CD4-positive, alpha-beta T cell (primary cell): ENCODE results near the gene B3GALT5. TPM values are rescaled to one million over a fixed set of nuclear protein-coding genes. Genes with fewer than 3 reads are reported as not detected.
"Not testable (repeated sequence)": the region's sequence is repeated elsewhere in the genome, so short reads cannot be mapped to it uniquely, and the experiment has no call there.

Experiments
- ATAC-seq: fragments of 200-7000 bp; cut with Tn5 transposase; one replicate; pipeline ENCODE4 v1.10.0; 2022; ENCODE audit warnings: mild to moderate bottlenecking; ENCODE audit not compliant: poor library complexity
- CTCF ChIA-PET: fragments of 350-600 bp; sonication (Branson Sonifier 250); formaldehyde crosslinking; loops from one replicate; lab custom pipeline; 2021; ENCODE audit warnings: antibody characterized with exemption, inconsistent platforms; lab: Charles Lee
- POLR2A ChIA-PET: fragments of 350-600 bp; sonication (Branson Sonifier 250); formaldehyde crosslinking; loops from one replicate; lab custom pipeline; 2021; ENCODE audit warnings: antibody characterized with exemption, inconsistent platforms; lab: Charles Lee
- DNase-seq, 14 experiments: peaks; one replicate each; pipeline ENCODE4 v3.0.0-alpha.2; 2013 to 2020; ENCODE audit warnings: mixed read lengths in 2 of 14
- H3K27ac ChIP-seq, 2 donors: one replicate each; pipeline versions ENCODE4 v1.5.1 to v1.7.0; 2013; ENCODE audit warnings: low read length in 2 of 2, low read depth in 1 of 2, mild to moderate bottlenecking in 1 of 2
- H3K27me3 ChIP-seq, 2 experiments: 1 replicate in 1 of 2; 2 replicates in 1 of 2; pipeline versions ENCODE4 v1.6.1 to v1.7.0; 2013; ENCODE audit warnings: low read length in 2 of 2, control low read depth in 1 of 2, mild to moderate bottlenecking in 1 of 2, moderate library complexity in 1 of 2; ENCODE audit not compliant: insufficient read depth in 2 of 2, control insufficient read depth in 1 of 2
- H3K36me3 ChIP-seq: one replicate; pipeline ENCODE4 v1.6.1; 2013; ENCODE audit warnings: low read length, control low read depth; ENCODE audit not compliant: insufficient read depth
- H3K4me1 ChIP-seq: one replicate; pipeline ENCODE4 v1.6.1; 2013; ENCODE audit warnings: low read length, control low read depth; ENCODE audit not compliant: insufficient read depth
- H3K4me3 ChIP-seq: one replicate; pipeline ENCODE4 v1.5.1; 2013; ENCODE audit warnings: mild to moderate bottlenecking, low read length, moderate library complexity
- H3K9me3 ChIP-seq, 2 experiments: 1 replicate in 1 of 2; 2 replicates in 1 of 2; pipeline versions ENCODE4 v1.6.1 to v1.7.0; 2013; ENCODE audit warnings: low read length in 2 of 2, mild to moderate bottlenecking in 2 of 2, control low read depth in 1 of 2, moderate library complexity in 1 of 2; ENCODE audit not compliant: control insufficient read depth in 1 of 2, insufficient read depth in 1 of 2
- H3K27ac Mint-ChIP-seq: one replicate; pipeline ENCODE4 v1.8.0; 2020; ENCODE audit warnings: mixed read lengths
- H3K27me3 Mint-ChIP-seq: one replicate; pipeline ENCODE4 v1.8.0; 2021; ENCODE audit warnings: mixed read lengths
- H3K36me3 Mint-ChIP-seq: one replicate; pipeline ENCODE4 v1.8.0; 2021; ENCODE audit warnings: low read depth, mixed read lengths
- H3K4me1 Mint-ChIP-seq: one replicate; pipeline ENCODE4 v1.8.0; 2021; ENCODE audit warnings: low read depth, mixed read lengths
- H3K4me3 Mint-ChIP-seq: one replicate; pipeline ENCODE4 v1.8.0; 2020; ENCODE audit warnings: mild to moderate bottlenecking, mixed read lengths
- H3K9me3 Mint-ChIP-seq: one replicate; pipeline ENCODE4 v1.8.0; 2020; ENCODE audit warnings: mixed read lengths
- CTCF ChIP-seq: fragments of 200-600 bp; IDR thresholded peaks from one replicate; pipeline ENCODE4 v1.8.0; 2022; ENCODE audit warnings: antibody characterized with exemption, mild to moderate bottlenecking
- intact Hi-C, 2 experiments: fragments of 100-400 bp; cut with DNase I in 1 of 2; cut with micrococcal nuclease in 1 of 2; formaldehyde crosslinking; loops; one replicate each; pipeline versions ENCODE4 v1.15.1 to v1.9.0; 2023 to 2025; cut with DNase I, micrococcal nuclease
- total RNA-seq, 174 experiments: library from RNA in 2 of 174; stranded (reverse) in 2 of 174; gene quantifications; one replicate each; pipeline ENCODE4 v1.2.3 and lab custom pipeline; 2021 to 2026

The B3GALT5 gene
- total RNA-seq, 2 experiments from 2014 or later, result not detected

GRCh38 chr21:39582749-39583148, 30.0 kb upstream of the B3GALT5 start:
- Mint-ChIP-seq H3K36me3 (no peaks in the 10 kb centered on the region), H3K27ac (no peak overlapping the region), H3K4me1 (no peaks in the 10 kb centered on the region), H3K27me3 (peaks cover 30% of the 10 kb centered on the region), H3K4me3 (no peak overlapping the region), H3K9me3 (peaks cover 10% of the 10 kb centered on the region)
- Histone ChIP-seq H3K4me1 (no peaks in the 10 kb centered on the region), H3K27ac (no peak overlapping the region), H3K27me3 (no peaks in the 10 kb centered on the region), H3K4me3 (no peak overlapping the region), H3K36me3 (no peaks in the 10 kb centered on the region), H3K9me3 (peaks cover 0 to 5% of the 10 kb centered on the region in 2 experiments)
- no peak for TF ChIP-seq CTCF
- DNase-seq, result no peak
- intact Hi-C loops, result no loop called here
- no peak for ATAC-seq
- ChIA-PET POLR2A (no interaction called here), CTCF (no interaction called here)

GRCh38 chr21:39583586-39583985, 29.2 kb upstream of the B3GALT5 start:
- H3K27ac Mint-ChIP-seq, H3K36me3 Mint-ChIP-seq, ATAC-seq, H3K4me3 ChIP-seq, POLR2A ChIA-PET, H3K4me1 Mint-ChIP-seq, intact Hi-C loops, H3K27me3 ChIP-seq, DNase-seq, H3K9me3 ChIP-seq, H3K36me3 ChIP-seq, H3K4me1 ChIP-seq, H3K27ac ChIP-seq, CTCF ChIA-PET, H3K4me3 Mint-ChIP-seq: not testable (repeated sequence)
- H3K27me3 Mint-ChIP-seq, result peaks cover 31% of the 10 kb centered on the region
- H3K9me3 Mint-ChIP-seq, result peaks cover 11% of the 10 kb centered on the region

- no peaks in the 10 kb centered on the region for H3K4me1 Mint-ChIP-seq
- DNase-seq (no peak), ATAC-seq (no peak)
- H3K36me3 Mint-ChIP-seq, result no peaks in the 10 kb centered on the region
- intact Hi-C loops, result no loop called here
- TF ChIP-seq CTCF, result no peak
- peaks cover 18% of the 10 kb centered on the region for H3K27me3 Mint-ChIP-seq
- Histone ChIP-seq H3K36me3 (no peaks in the 10 kb centered on the region), H3K27me3 (peaks cover 0 to 2% of the 10 kb centered on the region in 2 experiments), H3K4me3 (no peak overlapping the region), H3K27ac (no peak overlapping the region), H3K4me1 (no peaks in the 10 kb centered on the region), H3K9me3 (peaks cover 0 to 5% of the 10 kb centered on the region in 2 experiments)
- H3K27ac Mint-ChIP-seq, result no peak overlapping the region
- no peak overlapping the region for H3K4me3 Mint-ChIP-seq
- CTCF ChIA-PET, result no interaction called here
- H3K9me3 Mint-ChIP-seq, result peaks cover 13% of the 10 kb centered on the region
- POLR2A ChIA-PET, result no interaction called here
Measured at GRCh38 chr21:39587376-39587775, 25.4 kb upstream of the B3GALT5 start.

DNA sequence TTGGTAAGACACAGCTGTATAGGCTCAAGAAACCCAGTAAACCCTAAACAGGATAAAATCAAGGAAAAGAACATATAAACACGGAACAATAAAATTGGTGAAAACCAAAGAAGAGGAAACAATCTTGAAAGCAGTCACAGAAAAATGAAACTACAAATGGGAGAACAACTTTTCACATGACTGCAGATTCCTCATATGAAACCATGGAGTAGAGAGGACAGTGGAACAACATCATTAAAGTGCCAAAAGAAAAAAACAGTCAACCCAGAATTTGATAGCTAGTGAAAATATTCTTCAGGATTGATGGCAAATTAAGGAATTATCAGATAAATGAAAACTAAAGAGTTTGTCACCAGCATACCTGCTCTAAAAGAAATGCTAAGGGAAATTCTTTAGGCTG, 23.9 kb upstream of the B3GALT5 start:
- no peak for TF ChIP-seq CTCF
- Mint-ChIP-seq H3K27me3 (peaks cover 14% of the 10 kb centered on the region), H3K9me3 (peaks cover 13% of the 10 kb centered on the region), H3K36me3 (no peaks in the 10 kb centered on the region), H3K4me3 (no peak overlapping the region), H3K4me1 (no peaks in the 10 kb centered on the region), H3K27ac (no peak overlapping the region)
- Histone ChIP-seq H3K4me3 (no peak overlapping the region), H3K9me3 (peaks cover 0 to 5% of the 10 kb centered on the region in 2 experiments), H3K27ac (no peak overlapping the region), H3K4me1 (no peaks in the 10 kb centered on the region), H3K36me3 (no peaks in the 10 kb centered on the region), H3K27me3 (peaks cover 0 to 2% of the 10 kb centered on the region in 2 experiments)
- POLR2A ChIA-PET, result no interaction called here
- ATAC-seq (no peak), DNase-seq (no peak)
- CTCF ChIA-PET, result no interaction called here
- intact Hi-C loops, result no loop called here
